Astrocyte (in vitro differentiated cells and primary cell): Measurements from ENCODE around the gene CCDC6. TPM values are rescaled to one million over a fixed set of nuclear protein-coding genes. Genes with fewer than 3 reads are reported as not detected.
"Not testable (repeated sequence)": the region's sequence is repeated elsewhere in the genome, so short reads cannot be mapped to it uniquely, and the experiment has no call there.

Experiments
- DNase-seq: peaks from one replicate; pipeline ENCODE4 v3.0.0-alpha.2; 2010; ENCODE audit warnings: low read depth
- FAIRE-seq: peaks from 2 replicates; lab custom pipeline; 2011; peaks lifted over from hg19 to GRCh38; lab: Jason Lieb, UNC
- H2AFZ ChIP-seq: 2 replicates; pipeline ENCODE4 v1.6.0; 2012; ENCODE audit warnings: low read depth, low read length, inconsistent platforms
- H3K27ac ChIP-seq: 2 replicates; pipeline ENCODE4 v1.5.1; 2011; ENCODE audit warnings: low read depth, low read length, inconsistent platforms
- H3K27me3 ChIP-seq: 2 replicates; pipeline ENCODE4 v1.6.0; 2011; ENCODE audit warnings: low read length, inconsistent platforms; ENCODE audit not compliant: insufficient read depth
- H3K36me3 ChIP-seq: 2 replicates; pipeline ENCODE4 v1.5.1; 2011; ENCODE audit warnings: low read length, inconsistent platforms; ENCODE audit not compliant: insufficient read depth
- H3K4me1 ChIP-seq: 2 replicates; pipeline ENCODE4 v1.5.1; 2011; ENCODE audit warnings: low read length, inconsistent platforms; ENCODE audit not compliant: insufficient read depth
- H3K4me2 ChIP-seq: 2 replicates; pipeline ENCODE4 v1.6.0; 2012; ENCODE audit warnings: low read length, inconsistent platforms
- H3K4me3 ChIP-seq: 2 replicates; pipeline ENCODE4 v1.5.1; 2011; ENCODE audit warnings: low read depth, mild to moderate bottlenecking, low read length, inconsistent platforms; ENCODE audit not compliant: insufficient read depth
- H3K79me2 ChIP-seq: 2 replicates; pipeline ENCODE4 v1.6.0; 2012; ENCODE audit warnings: mild to moderate bottlenecking, low read length, inconsistent platforms; ENCODE audit not compliant: insufficient read depth
- H3K9ac ChIP-seq: 2 replicates; pipeline ENCODE4 v1.6.0; 2012; ENCODE audit warnings: mild to moderate bottlenecking, low read length, inconsistent platforms
- H3K9me3 ChIP-seq: 2 replicates; pipeline ENCODE4 v1.5.1; 2012; ENCODE audit warnings: low read depth, mild to moderate bottlenecking, low read length, inconsistent platforms; ENCODE audit not compliant: insufficient read depth
- H4K20me1 ChIP-seq: 2 replicates; pipeline ENCODE4 v1.6.0; 2012; ENCODE audit warnings: low read length, inconsistent platforms; ENCODE audit not compliant: insufficient read depth
- H3K27ac Mint-ChIP-seq: one replicate; pipeline ENCODE4 v1.8.0; 2021; ENCODE audit warnings: mild to moderate bottlenecking, mixed read lengths; ENCODE audit not compliant: unreplicated experiment
- H3K27me3 Mint-ChIP-seq: one replicate; pipeline ENCODE4 v1.8.0; 2021; ENCODE audit warnings: low read depth, mixed read lengths; ENCODE audit not compliant: unreplicated experiment
- H3K36me3 Mint-ChIP-seq: one replicate; pipeline ENCODE4 v1.8.0; 2021; ENCODE audit warnings: low read depth, mixed read lengths; ENCODE audit not compliant: unreplicated experiment
- H3K4me1 Mint-ChIP-seq: one replicate; pipeline ENCODE4 v1.8.0; 2021; ENCODE audit warnings: low read depth, mixed read lengths; ENCODE audit not compliant: unreplicated experiment
- H3K4me3 Mint-ChIP-seq: one replicate; pipeline ENCODE4 v1.8.0; 2021; ENCODE audit warnings: mild to moderate bottlenecking, moderate library complexity, mixed read lengths; ENCODE audit not compliant: unreplicated experiment
- H3K9me3 Mint-ChIP-seq: one replicate; pipeline ENCODE4 v1.8.0; 2021; ENCODE audit warnings: mild to moderate bottlenecking, mixed read lengths; ENCODE audit not compliant: unreplicated experiment
- EZH2 ChIP-seq: IDR thresholded peaks from 2 replicates; pipeline ENCODE4 v1.6.1; 2012; ENCODE audit warnings: mild to moderate bottlenecking, low read length, inconsistent platforms; ENCODE audit not compliant: insufficient read depth
- total RNA-seq: library from RNA; stranded (reverse); gene quantifications from 2 replicates; pipeline ENCODE4 v1.2.1, GENCODE V29; 2021
- TF ChIP-seq, protein P1 (sequence below): IDR thresholded peaks from 2 replicates; pipeline ENCODE4 v1.5.1; 2011; ENCODE audit warnings: low read depth, mild to moderate bottlenecking, inconsistent platforms, low read length, moderate library complexity; ENCODE audit not compliant: insufficient read depth

Gene CCDC6
- total RNA-seq, 1 donor from 2014 or later, result 69.4 TPM

DNA sequence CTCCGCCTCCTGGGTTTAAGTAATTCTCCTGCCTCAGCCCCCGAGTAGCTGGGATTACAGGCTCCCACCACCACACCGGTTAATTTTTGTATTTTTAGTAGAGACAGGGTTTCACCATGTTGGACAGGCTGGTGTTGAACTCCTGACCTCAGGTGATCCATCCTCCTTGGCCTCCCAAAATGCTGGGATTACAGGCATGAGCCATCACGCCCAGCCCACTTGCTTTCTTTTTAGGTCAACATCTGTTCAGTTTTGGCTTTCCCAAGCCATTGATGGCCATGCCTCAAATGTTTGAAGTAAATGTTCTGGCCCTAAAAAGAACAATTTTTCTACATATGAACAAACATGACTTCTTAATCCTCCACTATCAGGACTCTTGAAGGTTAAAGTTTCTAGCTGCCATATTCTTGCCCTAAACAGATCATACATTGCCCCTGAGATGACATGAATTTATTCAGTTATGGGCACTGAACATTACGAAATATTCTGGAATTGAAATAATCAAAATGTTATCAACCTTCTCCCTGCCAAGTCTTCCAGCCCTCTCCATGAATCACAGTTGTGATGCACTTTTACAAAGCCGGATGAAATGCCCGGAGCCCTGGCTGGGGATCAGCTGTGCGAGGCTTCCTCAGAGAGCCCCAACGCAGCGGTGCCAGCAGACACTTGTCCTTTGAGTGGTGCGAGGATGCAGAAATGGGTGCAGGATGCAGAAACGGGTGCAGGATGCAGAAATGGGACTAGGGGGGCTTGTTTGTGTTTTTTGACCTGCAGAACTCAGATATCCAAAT, 156.0 kb downstream of the CCDC6 start:
- Histone ChIP-seq H3K79me2 (no peaks in the 10 kb centered on the region), H3K4me1 (peaks cover 4% of the 10 kb centered on the region), H3K27me3 (no peaks in the 10 kb centered on the region), H3K4me3 (no peak overlapping the region), H3K36me3 (no peaks in the 10 kb centered on the region), H2AFZ (no peak overlapping the region), H3K27ac (no peak overlapping the region), H4K20me1 (no peaks in the 10 kb centered on the region), H3K9me3 (no peaks in the 10 kb centered on the region), H3K9ac (no peak overlapping the region), H3K4me2 (no peak overlapping the region)
- DNase-seq (peak; percentile 29), FAIRE-seq (no peak)
- Mint-ChIP-seq H3K4me3 (no peak overlapping the region), H3K36me3 (no peaks in the 10 kb centered on the region), H3K4me1 (no peaks in the 10 kb centered on the region), H3K27me3 (peaks cover 9% of the 10 kb centered on the region), H3K9me3 (no peaks in the 10 kb centered on the region), H3K27ac (no peak overlapping the region)
- no peak for TF ChIP-seq EZH2
- TF ChIP-seq, protein P1, sequence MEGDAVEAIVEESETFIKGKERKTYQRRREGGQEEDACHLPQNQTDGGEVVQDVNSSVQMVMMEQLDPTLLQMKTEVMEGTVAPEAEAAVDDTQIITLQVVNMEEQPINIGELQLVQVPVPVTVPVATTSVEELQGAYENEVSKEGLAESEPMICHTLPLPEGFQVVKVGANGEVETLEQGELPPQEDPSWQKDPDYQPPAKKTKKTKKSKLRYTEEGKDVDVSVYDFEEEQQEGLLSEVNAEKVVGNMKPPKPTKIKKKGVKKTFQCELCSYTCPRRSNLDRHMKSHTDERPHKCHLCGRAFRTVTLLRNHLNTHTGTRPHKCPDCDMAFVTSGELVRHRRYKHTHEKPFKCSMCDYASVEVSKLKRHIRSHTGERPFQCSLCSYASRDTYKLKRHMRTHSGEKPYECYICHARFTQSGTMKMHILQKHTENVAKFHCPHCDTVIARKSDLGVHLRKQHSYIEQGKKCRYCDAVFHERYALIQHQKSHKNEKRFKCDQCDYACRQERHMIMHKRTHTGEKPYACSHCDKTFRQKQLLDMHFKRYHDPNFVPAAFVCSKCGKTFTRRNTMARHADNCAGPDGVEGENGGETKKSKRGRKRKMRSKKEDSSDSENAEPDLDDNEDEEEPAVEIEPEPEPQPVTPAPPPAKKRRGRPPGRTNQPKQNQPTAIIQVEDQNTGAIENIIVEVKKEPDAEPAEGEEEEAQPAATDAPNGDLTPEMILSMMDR, result no peak

GRCh38 chr10:59748834-59749233, 157.5 kb downstream of the CCDC6 start:
- H3K4me1 ChIP-seq, result no peaks in the 10 kb centered on the region
- no peak overlapping the region for H2AFZ ChIP-seq
- no peak for FAIRE-seq
- peaks cover 9% of the 10 kb centered on the region for H3K27me3 Mint-ChIP-seq
- no peak overlapping the region for H3K27ac ChIP-seq
- H3K4me3 ChIP-seq, result no peak overlapping the region
- H3K4me3 Mint-ChIP-seq, result no peak overlapping the region
- no peaks in the 10 kb centered on the region for H3K9me3 Mint-ChIP-seq
- H4K20me1 ChIP-seq, result no peaks in the 10 kb centered on the region
- TF ChIP-seq, protein P1, result no peak
- TF ChIP-seq EZH2, result no peak
- no peak overlapping the region for H3K4me2 ChIP-seq
- H3K27ac Mint-ChIP-seq, result no peak overlapping the region
- no peaks in the 10 kb centered on the region for H3K36me3 Mint-ChIP-seq
- no peaks in the 10 kb centered on the region for H3K36me3 ChIP-seq
- no peaks in the 10 kb centered on the region for H3K27me3 ChIP-seq
- no peaks in the 10 kb centered on the region for H3K9me3 ChIP-seq
- no peak overlapping the region for H3K9ac ChIP-seq
- no peaks in the 10 kb centered on the region for H3K4me1 Mint-ChIP-seq
- no peaks in the 10 kb centered on the region for H3K79me2 ChIP-seq
- no peak for DNase-seq

DNA sequence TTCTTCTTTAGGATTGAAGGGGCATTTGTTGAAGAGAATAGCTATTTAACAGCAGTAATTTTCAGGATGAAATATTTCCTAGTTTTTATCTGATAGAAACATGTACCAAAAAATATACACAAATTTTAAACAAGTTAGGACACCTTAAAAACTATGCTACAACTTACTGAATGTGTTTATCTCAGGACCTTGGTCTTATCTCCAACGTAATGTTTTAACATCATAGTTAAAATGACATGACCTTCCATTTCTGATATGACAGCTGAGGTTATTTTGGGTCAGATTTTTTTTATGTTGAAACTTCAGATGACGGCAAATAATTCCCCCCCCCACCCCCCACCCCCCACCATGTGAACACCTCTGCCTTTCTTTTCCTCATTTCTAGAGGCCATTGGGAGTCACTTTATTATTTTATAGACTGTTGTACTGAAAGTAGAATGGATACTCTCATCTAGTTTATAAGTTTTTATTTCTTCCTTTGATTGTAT, 161.1 kb downstream of the CCDC6 start:
- Histone ChIP-seq H3K27ac (no peak overlapping the region), H3K4me1 (no peaks in the 10 kb centered on the region), H3K9ac (no peak overlapping the region), H3K4me3 (no peak overlapping the region), H3K9me3 (no peaks in the 10 kb centered on the region), H4K20me1 (no peaks in the 10 kb centered on the region), H3K27me3 (no peaks in the 10 kb centered on the region), H2AFZ (no peak overlapping the region), H3K36me3 (no peaks in the 10 kb centered on the region), H3K79me2 (no peaks in the 10 kb centered on the region), H3K4me2 (no peak overlapping the region)
- Mint-ChIP-seq H3K27me3 (peaks cover under 1% of the 10 kb centered on the region), H3K4me1 (no peaks in the 10 kb centered on the region), H3K36me3 (no peaks in the 10 kb centered on the region), H3K9me3 (peaks cover 2% of the 10 kb centered on the region), H3K27ac (no peak overlapping the region), H3K4me3 (no peak overlapping the region)
- DNase-seq, result no peak
- no peak for FAIRE-seq
- TF ChIP-seq, protein P1, result no peak
- no peak for TF ChIP-seq EZH2

DNA sequence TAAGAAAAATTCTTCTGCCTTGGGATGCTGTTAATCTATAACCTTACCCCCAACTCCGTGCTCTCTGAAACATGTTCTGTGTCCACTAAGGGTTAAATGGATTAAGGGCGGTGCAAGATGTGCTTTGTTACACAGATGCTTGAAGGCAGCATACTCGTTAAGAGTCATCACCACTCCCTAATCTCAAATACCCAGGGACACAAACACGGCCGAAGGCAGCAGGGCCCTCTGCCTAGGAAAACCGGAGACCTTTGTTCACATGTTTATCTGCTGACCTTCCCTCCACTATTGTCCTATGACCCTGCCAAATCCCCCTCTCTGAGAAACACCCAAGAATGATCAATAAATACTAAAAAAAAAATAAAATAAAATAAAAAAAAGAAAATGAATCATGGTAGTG, 161.6 kb downstream of the CCDC6 start:
- FAIRE-seq, H3K9me3 ChIP-seq, DNase-seq, H3K36me3 Mint-ChIP-seq, H2AFZ ChIP-seq, H3K27ac Mint-ChIP-seq, H3K4me3 ChIP-seq, H3K27me3 ChIP-seq, H3K79me2 ChIP-seq, H3K27me3 Mint-ChIP-seq, H3K27ac ChIP-seq, H3K4me1 ChIP-seq, H3K4me3 Mint-ChIP-seq, H4K20me1 ChIP-seq, H3K4me1 Mint-ChIP-seq, H3K9ac ChIP-seq, H3K4me2 ChIP-seq, H3K9me3 Mint-ChIP-seq, H3K36me3 ChIP-seq: not testable (repeated sequence)
